HG03460 (cell line): Measurements from ENCODE around the gene IL18BP.

ENCODE experiments used
- ATAC-seq: cut with Tn5 transposase; IDR thresholded peaks from one replicate; pipeline ENCODE4 v1.9.1; 2021; ENCODE audit not compliant: unreplicated experiment

IL18BP gene

DNA sequence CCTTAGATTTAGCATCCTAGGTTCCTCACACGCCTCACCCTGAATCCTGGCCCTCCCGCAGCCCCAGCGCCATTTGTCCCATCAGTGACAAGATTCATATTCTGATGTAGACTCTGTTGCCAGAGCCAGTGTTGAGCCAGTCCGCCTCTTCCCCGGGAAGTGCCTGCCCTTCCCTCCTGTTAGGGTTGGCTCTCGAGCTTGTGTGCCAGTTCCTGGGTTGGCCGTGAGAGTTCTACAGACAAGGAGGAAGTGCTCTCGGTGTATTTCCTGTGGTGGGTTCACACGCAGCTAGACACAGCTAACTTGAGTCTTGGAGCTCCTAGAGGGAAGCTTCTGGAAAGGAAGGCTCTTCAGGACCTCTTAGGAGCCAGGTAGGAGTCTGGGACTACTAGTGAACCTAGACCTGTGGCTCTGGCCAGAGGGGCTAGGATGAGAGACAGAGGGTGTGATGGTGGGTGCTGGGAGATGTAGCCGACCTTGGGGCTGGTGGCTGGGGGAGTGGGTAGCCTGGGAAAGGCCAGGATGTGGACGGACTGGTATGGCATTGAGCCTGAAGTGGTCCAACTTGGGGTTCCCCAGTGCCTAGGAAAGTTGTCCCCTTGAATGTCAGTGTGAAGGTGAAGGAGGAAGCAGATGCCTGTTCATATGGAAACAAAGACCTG lies at the start of gene IL18BP:
IL18BP (plus strand) TSS at position 261 of the 662 bp plus-strand sequence. CDS start 1,076 bp downstream, outside the sequence.
- no peak for ATAC-seq

DNA sequence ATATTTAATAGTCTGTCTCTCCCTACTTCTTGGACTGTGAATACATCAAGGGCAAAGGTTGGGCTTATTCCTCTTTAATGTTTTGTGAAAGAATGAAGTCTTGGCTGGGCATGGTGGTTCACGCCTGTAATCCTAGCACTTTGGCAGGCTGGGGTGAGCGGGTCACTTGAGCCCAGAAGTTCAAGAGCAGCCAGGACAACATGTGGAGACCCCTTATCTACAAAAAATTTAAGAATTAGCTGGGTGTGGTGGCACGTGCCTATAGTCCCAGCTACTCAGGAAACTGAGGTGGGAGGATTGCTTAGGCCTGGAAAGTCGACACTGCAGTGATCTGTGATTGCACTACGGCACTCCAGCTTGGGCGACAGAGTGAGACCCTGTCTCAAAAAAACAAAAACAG lies 49.7 kb upstream of the IL18BP start:
- ATAC-seq = no peak

DNA sequence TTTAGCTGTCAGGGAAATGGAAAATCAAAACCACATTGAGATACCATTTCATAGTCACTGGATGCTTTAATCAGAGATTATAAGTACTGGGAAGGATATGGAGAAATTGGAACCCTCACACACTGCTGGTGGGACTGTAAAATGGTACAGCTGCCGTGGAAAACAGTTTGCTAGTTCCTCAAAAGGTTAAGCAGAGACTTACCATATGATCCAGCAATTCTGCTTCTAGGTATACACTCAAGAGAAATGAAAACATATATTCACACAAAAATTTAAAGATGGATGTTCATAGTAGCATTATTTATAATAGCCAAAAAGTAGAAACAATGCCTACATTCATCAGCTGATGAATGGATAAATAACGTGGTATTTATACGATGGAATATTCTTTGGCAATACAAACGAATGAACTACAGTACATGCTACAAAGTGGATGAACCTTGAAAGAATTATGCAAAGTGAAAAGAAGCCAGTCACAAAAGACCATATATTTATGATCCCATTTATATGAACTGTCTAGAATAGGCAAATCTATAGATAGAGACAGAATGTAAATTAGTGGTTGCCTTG lies 46.9 kb upstream of the IL18BP start:
- no peak for ATAC-seq

DNA sequence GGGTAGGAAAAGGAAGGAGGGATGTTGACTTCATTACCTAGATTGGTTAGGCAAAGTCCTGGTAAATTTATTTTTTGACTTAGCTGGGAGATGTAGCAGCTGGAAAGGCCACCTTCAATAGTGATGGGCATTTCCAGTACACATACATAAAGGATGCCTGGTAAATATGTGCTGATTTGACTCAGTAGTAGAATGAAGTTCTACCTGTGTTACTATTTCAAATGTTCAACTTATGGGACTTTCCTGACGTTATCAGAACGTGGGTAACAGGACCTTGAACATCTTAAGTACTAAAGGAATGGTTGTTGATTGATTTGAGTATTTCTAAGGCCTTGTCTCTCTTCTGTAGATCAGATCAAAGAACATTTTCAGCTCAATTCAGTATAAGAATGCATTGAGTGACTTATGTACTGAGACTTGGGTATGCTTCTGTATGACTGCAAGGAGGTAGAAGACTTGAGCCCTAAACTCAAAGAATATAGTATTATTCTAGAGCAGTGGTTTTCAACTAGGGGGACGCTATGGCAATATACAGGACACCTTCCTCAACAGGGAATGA lies 42.7 kb upstream of the IL18BP start:
- ATAC-seq = no peak

DNA sequence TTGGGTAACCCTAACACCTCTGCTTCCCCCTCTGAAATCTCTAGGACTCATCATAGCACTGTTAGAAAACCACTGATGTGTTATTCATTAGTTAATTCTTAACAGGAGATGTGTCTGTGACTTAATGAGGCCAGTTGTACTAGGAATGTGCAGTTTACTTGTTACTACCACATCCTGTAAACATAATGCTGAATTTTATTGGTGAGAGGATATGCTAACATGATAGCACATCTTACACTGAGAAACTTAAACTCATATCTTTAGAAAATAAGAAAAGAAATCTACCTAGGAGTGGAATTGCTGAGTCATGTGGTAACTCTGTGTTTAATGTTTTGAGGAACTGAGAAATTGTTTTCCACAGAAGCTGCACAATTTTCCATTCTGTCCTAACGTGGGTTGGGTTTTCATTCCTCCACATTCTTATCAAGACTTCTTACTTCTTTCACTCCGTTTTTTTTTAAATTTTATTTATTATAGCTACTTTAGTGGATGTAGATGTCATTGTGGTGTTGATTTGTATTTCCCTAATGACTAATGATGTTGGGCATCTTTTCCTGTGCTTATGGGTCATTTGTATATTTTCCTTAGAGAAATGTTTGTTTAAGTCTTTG lies 36.2 kb upstream of the IL18BP start:
- no peak for ATAC-seq

DNA sequence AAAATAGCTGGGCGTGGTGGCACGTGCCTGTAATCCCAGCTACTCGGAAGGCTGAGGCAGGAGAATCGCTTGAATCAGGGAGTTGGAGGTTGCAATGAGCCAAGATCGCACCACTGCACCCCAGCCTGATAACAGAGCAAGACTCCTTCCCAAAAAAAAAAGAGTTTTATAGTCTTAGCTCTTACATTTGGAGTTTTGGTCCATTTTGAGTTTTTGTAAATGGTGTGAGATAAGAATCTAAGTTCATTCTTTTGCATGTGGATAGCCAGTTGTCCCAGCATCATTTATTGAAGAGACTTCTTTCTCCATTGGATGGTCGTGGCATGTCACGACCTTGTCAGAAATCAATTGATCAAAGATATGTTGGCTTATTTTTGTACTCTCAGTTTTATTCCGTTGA lies 35.2 kb upstream of the IL18BP start:
- no peak for ATAC-seq

DNA sequence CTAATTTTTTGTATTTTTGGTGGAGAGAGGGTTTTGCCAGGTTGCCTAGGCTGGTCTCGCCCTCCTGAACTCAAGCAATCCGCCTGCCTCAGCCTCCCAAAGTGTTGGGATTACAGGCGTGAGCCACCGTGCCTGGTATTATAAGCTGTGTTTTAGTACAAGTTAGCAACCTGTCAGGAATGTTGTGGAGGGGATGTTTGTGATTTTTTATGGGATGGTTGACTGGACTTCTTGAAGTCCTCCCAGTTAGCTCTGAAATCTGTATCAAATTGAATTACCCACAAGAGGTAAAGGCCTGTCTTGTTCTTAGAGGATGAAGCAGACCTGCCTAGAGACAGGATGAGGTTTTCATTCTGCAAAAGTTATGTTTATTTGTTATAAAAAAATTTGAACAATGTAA lies 34.1 kb upstream of the IL18BP start:
- no peak for ATAC-seq

DNA sequence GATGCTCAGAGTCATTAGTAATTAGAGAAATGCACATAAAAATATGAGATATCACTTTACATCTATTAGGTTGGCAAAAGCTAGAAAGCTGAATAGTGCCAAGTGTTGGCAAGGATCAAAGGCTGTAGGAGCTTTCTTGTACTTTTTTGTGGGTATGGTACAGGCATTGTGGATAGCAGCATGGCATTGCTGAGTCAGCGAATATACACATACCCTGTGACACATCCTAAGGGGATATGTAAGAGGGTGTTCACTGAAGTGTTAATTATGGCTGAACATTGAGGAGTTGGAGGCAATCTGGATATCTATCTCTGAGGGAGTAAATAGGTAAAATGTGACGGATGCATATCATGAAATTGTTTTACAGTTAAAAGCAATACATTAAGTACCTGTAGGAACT lies 27.0 kb upstream of the IL18BP start:
- ATAC-seq = no peak

DNA sequence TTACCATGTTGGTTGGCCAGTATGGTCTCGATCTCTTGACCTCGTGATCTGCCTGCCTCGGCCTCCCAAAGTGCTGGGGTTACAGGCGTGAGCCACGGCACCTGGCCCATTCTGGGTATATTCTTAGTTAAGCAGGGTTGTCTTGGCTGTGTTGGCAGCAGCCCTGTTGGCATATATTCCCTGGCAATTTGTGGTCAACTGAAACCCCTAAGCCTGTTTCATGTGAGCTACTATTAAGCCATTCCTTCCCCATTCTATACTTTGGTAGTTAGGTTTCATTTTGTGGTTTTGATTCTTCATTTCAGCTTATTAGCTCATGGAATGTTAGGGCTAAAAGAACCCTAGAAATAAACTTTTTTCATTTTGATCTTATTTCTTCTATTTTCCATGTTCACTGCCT lies 22.2 kb upstream of the IL18BP start:
- ATAC-seq = no peak

DNA sequence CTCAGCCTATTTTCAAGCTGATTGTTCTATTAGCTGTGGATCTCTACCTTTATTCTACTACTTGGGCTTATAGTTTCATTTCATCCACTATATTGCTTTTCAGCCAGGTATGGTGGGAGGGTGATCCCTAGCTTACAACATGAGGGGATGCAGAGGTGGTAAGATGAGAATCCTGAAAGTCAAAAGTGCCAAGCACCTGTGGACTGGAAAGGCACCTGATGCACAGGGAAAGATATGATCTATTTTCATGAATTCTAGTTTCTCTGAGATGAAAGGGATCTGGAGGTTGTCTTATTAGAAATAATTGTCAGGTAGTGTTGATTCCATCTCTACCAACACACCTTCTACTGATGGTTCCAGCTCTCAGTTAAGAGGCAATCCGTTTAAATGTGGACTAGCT lies 21.6 kb upstream of the IL18BP start:
- ATAC-seq = no peak

DNA sequence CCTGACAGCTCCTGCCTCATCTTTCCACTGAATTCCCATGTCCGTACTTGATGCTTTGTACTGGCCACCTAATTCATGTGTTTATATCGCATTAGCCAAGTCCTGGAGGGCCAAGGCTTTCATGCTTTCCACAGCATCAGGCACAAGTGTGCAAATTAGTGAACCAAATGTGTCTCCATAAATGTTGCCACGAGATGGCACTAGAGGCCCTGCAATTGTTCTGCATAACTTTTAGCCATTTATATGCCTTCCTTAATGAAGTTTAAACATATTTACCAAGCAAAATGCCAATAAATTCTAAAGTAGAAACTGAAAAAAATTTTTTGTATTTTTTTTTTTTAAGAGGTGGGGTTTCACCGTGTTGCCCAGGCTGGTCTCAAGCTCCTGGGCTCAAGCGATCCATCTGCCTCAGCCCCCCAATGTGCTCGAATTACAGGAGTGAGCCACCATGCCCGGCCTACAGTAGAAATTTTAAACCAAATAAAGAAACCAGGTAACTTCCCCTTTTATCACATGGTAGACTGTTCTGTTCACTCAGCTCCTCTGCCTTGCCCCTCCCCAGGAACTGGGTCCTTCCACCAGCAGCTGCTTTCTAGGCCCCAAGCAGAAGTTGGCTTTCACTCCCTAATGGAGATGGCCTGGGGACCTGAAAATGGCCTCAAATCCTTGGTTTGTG lies 20.8 kb upstream of the IL18BP start:
- peak; percentile 64 for ATAC-seq

DNA sequence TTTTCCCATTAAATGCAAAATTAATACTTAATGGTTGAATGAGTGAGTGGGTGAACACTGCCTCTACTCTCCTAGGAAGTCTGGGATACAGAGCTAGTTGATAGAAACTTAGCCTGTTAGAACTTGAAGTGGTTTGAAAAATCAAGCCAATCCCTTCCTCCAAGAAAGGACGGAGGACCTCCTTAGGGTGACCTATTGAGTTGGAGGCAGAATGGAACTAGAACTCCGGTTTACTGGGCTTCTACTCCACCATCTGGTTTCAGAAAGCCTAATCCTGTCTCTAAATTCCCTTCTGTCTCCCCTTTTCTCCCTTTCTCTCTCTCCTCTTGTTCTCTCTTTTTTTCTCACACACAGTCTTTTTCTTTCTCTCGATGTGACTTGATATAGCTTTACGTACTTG lies 19.6 kb upstream of the IL18BP start:
- ATAC-seq = no peak

DNA sequence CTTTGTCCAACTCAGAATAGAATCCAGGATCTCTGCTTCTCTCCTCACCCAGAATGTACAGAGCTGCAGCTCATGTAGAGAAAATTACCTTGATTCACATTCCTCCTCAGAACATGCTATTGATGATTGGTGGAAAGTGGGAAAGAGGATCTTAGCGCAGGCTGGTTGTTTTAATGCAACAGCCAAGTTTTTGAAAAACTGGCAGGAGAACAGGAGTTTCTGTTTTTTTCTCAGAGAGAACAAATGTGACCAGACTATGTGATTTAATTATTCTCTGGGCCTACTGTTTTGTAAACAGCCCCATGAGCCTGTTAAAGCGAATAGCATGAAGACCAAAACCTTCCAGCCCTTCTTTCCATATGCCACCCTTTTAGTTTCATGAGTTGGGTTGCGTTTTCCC lies 19.1 kb upstream of the IL18BP start:
- ATAC-seq = no peak

DNA sequence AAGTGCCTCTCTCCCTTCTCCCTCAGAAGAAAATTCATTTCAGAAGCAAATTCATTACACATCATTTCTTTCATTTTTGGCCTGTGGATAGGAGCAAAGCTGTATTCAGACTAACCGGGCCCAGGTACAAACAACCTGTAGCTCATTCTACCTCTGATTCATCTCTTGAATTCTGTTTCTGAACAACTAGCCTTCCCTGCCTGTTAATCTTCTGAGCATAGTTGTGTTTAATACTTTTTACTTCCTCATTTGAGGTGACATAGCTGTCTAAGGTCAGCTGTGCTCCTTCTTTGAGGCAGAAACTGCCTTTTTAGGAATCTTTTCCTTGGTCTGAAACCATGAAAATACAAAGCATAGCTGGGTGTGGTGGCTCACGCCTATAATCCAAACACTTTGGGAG lies 12.6 kb upstream of the IL18BP start:
- no peak for ATAC-seq

DNA sequence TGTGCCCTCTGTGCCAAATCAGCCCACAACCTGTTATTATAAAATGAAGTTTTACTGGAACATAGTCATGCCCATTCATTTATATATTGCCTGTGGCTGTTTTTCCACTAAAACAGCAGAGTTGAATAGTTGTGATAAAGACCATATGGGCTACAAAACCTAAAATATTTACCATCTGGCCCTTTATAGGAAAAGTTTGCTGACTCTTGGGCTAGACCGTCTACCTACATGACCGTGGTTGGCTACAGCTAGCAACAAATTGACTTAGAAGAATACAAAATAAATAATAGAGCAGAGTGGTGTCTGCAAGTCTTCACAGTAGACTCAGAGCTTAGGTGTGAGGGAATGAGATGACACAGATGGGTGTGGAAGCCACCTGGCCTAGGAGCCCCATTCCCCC lies 11.2 kb upstream of the IL18BP start:
- ATAC-seq = no peak

DNA sequence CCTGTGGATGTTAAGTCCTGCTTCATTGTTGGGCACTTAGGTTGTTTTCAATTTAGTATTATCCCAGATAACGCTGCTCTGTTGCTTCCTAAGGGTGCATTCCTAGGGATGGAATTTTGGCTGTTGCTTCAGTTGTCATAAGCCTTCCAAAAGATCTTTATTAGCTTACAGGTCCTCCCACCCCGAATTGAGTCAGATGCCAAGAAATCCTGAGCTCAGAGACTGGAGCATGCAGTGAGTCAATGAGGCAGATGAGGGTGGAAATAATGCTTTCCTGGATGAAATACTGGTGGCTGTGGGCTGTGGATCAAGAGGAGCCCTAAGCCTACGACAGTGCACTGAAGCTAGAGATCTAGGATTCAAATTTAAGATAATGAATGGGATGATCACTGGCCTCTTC lies 10.7 kb upstream of the IL18BP start:
- no peak for ATAC-seq

DNA sequence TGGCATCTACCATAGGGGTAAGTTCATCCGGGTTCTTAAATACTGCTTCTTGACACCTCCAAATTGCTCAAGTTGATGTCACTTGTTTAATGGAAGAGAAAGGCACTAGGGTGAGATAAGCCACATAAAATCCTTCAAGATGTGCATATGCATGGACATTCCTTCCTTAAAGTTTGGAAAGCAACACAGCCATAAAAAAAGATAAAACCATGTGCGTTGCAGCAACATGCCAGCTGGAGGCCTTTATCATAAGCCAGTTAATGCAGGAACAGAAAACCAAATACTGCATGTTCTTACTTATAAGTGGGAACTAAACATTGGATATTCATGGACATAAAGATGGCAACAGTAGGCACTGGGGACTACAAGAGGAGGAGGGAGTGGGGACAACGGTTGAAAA lies 8.0 kb upstream of the IL18BP start:
- ATAC-seq = no peak

DNA sequence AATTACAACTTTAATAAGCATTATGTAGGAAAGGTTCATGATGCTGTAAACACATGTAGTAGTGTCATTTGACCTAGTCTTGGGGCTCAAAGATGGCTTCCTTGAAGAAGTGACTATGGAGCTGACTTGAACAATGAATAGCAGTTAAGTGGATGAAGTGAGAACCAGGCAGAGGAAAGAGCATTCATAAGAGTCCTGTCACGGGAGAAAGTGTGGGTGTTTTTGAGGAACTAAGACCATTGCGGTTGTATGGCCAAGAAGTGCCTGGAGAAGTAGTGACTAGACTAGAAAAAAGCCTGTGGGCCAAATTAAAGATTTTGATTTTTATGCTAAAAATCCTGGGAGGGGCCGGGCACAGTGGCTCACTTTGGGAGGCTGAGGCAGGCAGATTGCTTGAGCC lies 7.2 kb upstream of the IL18BP start:
- peak; percentile 57 for ATAC-seq

DNA sequence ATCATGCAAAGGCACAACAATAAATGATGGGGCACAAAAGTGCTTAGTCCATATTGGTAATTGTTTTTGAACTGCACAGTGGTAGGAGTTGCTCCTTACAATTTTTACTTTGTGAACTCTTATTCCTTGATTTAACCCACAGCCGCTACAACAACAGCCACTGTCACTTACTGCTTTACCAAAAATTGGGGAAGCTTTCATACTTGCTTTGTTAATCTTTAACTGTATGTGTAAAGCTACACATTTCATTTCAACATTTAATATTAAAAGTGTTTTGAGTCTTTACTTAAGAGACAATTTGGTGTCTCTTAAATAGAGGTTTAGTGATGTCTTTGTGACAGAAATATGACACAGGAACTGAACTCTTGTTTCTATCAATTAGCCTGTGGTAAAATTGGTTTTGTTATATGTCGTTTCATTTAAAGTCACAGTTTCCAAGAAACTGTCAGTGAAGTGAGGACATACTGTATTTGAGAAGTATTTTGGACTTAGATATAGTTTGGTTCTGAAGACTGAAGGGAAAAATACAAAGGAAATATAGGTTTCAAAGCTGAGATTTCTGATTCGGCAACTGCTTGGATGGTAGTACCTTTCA lies 6.5 kb upstream of the IL18BP start:
- no peak for ATAC-seq

DNA sequence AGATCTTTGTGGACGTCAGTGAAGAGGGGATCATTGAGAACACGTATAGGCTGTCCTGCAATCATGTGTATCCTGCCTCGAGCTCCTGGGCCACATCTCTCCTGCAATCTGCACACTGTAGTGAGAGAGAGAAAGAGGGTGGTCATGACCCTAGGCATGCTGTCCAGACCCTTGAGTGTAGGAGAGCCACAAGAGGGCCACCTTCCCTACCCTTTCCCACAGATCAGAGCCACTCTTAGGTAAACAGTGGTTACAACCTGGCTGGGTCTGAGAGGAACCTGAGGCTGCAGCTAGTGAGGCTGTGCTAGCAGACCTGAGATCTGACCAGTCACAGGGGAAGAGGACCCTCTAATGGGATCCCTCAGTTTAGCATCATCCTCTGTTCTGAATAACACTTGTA lies 3.9 kb upstream of the IL18BP start:
- no peak for ATAC-seq

DNA sequence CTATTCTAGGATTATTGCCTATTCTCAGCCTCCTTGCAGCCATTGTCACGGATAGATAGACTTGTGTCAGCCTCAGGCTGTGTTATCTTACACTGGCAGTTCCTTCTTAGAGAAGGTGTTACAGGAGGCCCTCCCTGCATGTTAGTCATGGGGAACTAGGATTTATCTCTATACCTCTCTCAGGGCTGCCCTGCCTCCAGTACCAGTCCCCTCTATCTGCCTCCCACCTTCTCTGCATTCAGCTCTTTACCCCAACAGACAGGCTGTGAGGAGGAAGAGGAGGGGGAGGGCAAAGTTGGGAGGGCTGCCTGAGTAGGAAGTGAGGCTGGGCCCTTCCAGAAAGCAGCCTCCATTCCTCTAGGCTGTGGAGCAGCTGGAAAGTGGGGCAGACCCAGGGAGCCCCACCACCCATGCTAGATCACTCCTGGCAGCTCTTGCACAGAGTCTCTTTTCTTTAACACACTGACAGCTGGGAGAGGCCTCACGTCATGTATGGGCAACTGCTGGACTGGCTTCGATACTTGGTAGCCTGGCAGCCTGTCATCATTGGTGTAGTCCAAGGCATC lies 2.9 kb upstream of the IL18BP start:
- ATAC-seq = no peak
